Spleen (tissue), 11 donors: ENCODE results near the gene FAM53B. TPM values are rescaled to one million over a fixed set of nuclear protein-coding genes. Genes with fewer than 3 reads are reported as not detected.

Experiments
- DNase-seq: peaks from one replicate; pipeline ENCODE4 v3.0.0-alpha.2; 2020
- H3K27ac ChIP-seq, 8 donors: fragments of 200-600 bp; sonication (generic) in 7 of 8; 1 replicate in 4 of 8; 2 replicates in 4 of 8; pipeline versions ENCODE4 v1.5.0 to v1.8.0; 2016 to 2021; ENCODE audit warnings: inconsistent platforms in 4 of 8, mild to moderate bottlenecking in 4 of 8, moderate library complexity in 1 of 8
- H3K27me3 ChIP-seq, 7 donors: fragments of 200-600 bp; sonication (generic) in 6 of 7; replicated peaks in 1 of 7; 1 replicate in 4 of 7; 2 replicates in 3 of 7; pipeline versions ENCODE4 v1.5.0 to v1.8.0; 2016 to 2021; ENCODE audit warnings: inconsistent platforms in 3 of 7, mild to moderate bottlenecking in 1 of 7
- H3K36me3 ChIP-seq, 6 donors: fragments of 200-600 bp; sonication (generic) in 5 of 6; 1 replicate in 4 of 6; 2 replicates in 2 of 6; pipeline versions ENCODE4 v1.5.0 to v1.8.0; 2016 to 2021; ENCODE audit warnings: inconsistent platforms in 2 of 6
- H3K4me1 ChIP-seq, 6 donors: fragments of 200-600 bp; sonication (generic) in 5 of 6; 1 replicate in 3 of 6; 2 replicates in 3 of 6; pipeline versions ENCODE4 v1.5.0 to v1.8.0; 2016 to 2021; ENCODE audit warnings: inconsistent platforms in 3 of 6
- H3K4me3 ChIP-seq, 8 donors: fragments of 200-600 bp; sonication (generic) in 7 of 8; 1 replicate in 4 of 8; 2 replicates in 4 of 8; pipeline versions ENCODE4 v1.5.0 to v1.8.0; 2016 to 2021; ENCODE audit warnings: inconsistent platforms in 4 of 8, mild to moderate bottlenecking in 4 of 8, moderate library complexity in 2 of 8
- H3K9me3 ChIP-seq, 8 donors: fragments of 200-600 bp; sonication (generic) in 7 of 8; 1 replicate in 4 of 8; 2 replicates in 4 of 8; pipeline versions ENCODE4 v1.5.0 to v1.8.0; 2016 to 2021; ENCODE audit warnings: inconsistent platforms in 4 of 8
- POLR2A ChIP-seq, 3 donors: fragments of 450-650 bp; IDR thresholded peaks; one replicate each; pipeline ENCODE4 v1.5.1; 2017; ENCODE audit warnings: antibody characterized with exemption in 3 of 3, mild to moderate bottlenecking in 1 of 3
- POLR2AphosphoS5 ChIP-seq, 3 donors: sonication (generic); formaldehyde crosslinking; IDR thresholded peaks; one replicate each; pipeline ENCODE4 v1.5.1; 2017; ENCODE audit warnings: antibody characterized with exemption in 3 of 3
- WGBS, 5 donors: extraction: QIAGEN DNeasy Blood & Tissue Kit in 3 of 5; methylation state at CpG; one replicate each; pipeline versions ENCODE4 v1.1.5 to v1.1.7; 2013 to 2018; 5-methylcytosine and 5-hydroxymethylcytosine counted together
- intact Hi-C: fragments of 100-400 bp; cut with DNase I; formaldehyde crosslinking; loops from one replicate; pipeline ENCODE4 v1.15.0; 2023; ENCODE audit warnings: low total_unique reads
- polyA plus RNA-seq, 3 donors: library from polyadenylated mRNA; stranded (reverse); fragments of 200-250 nt; gene quantifications; one replicate each; pipeline ENCODE4 v1.2.1, GENCODE V29; 2013
- total RNA-seq, 7 donors: library from RNA; depleted of rRNA in 3 of 7; stranded (reverse); fragments of >200 nt in 3 of 7; fragmentation: NEBNext Ultra II Directional in 4 of 7; extraction: Animal tissue kit (Norgen Biotek cat#: 25700) in 4 of 7; gene quantifications; one replicate each; pipeline versions ENCODE4 v1.1.0 to v1.2.1, GENCODE V29; 2016 to 2021
- TF ChIP-seq, protein P1 (sequence below), 11 experiments: fragments of 200-600 bp in 7 of 11; fragments of 450-650 bp in 4 of 11; sonication (generic) in 4 of 11; IDR thresholded peaks in 8 of 11; conservative IDR thresholded peaks in 3 of 11; 1 replicate in 7 of 11; 2 replicates in 4 of 11; pipeline versions ENCODE4 v1.4.0 to v1.8.0; 2016 to 2021; ENCODE audit warnings: antibody characterized with exemption in 11 of 11, inconsistent platforms in 4 of 11, mild to moderate bottlenecking in 1 of 11
- donor health status: healthy with polysubstance abuse.
- donor health status: DM: no; HTN: no; CAD: no; lungs with moderate emphysema.
- donor health status: DM: no; HTN: no; CAD: no.
- donor health status: Bipolar disorder and iron deficiency.
- donor health status: healthy.
- donor health status: DM: no; HTN: no; CAD: no.
- donor health status: DM: yes; HTN: yes; CAD: no.

Gene FAM53B
- total and polyA plus RNA-seq, 10 donors, result 13.3 to 94.0 (median 56.2) TPM

DNA sequence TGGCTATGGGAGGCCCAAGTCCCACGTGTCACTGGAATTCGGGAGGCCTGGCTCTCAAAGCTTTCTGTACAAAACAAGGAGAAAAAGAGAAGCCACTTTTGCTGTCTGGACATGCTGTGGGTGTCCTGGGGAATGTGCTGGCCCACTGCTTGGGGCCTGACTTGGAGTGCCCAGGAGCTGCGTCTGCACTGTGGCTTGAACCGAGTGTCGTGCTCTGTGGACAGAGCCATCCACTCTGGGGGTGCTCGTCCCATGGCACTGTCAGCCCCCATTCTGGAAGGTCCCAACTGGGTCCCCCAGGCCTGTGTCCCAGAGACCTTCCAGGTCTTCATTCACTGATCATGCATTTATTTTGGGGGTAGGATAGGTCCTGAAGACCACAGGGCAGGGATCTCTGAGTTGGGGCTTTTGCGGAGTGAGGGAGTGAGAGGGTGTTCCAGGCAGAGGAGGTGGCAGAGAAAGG is 144.6 kb downstream of the FAM53B start:
- 76 to 96% (median 91%) methylated on average over 2 to 7 of the region's 7 CpGs for whole genome bisulfite sequencing, 5 donors
- peak; percentile 66 for DNase-seq
- TF ChIP-seq, protein P1, sequence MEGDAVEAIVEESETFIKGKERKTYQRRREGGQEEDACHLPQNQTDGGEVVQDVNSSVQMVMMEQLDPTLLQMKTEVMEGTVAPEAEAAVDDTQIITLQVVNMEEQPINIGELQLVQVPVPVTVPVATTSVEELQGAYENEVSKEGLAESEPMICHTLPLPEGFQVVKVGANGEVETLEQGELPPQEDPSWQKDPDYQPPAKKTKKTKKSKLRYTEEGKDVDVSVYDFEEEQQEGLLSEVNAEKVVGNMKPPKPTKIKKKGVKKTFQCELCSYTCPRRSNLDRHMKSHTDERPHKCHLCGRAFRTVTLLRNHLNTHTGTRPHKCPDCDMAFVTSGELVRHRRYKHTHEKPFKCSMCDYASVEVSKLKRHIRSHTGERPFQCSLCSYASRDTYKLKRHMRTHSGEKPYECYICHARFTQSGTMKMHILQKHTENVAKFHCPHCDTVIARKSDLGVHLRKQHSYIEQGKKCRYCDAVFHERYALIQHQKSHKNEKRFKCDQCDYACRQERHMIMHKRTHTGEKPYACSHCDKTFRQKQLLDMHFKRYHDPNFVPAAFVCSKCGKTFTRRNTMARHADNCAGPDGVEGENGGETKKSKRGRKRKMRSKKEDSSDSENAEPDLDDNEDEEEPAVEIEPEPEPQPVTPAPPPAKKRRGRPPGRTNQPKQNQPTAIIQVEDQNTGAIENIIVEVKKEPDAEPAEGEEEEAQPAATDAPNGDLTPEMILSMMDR (IDR thresholded peaks at IDR 0.05 in 8 of 11, conservative IDR thresholded peaks at IDR 0.05 in 3 of 11), result no peak
- TF ChIP-seq POLR2A (IDR thresholded peaks at IDR 0.05), result no peak
- peak in 1 of 3 donors; percentile 2 for TF ChIP-seq POLR2AphosphoS5 (IDR thresholded peaks at IDR 0.05)
- no peaks in the 10 kb centered on the region for H3K27me3 ChIP-seq
- no peaks in the 10 kb centered on the region for H3K36me3 ChIP-seq
- intact Hi-C loops, result no loop called here
- H3K9me3 ChIP-seq, result no peaks in the 10 kb centered on the region
- H3K27ac ChIP-seq, result peak overlapping the region in 1 of 8 donors; percentile 86
- no peak overlapping the region for H3K4me3 ChIP-seq
- H3K4me1 ChIP-seq, result peaks cover 3 to 85% (median 46%) of the 10 kb centered on the region in 6 donors

DNA sequence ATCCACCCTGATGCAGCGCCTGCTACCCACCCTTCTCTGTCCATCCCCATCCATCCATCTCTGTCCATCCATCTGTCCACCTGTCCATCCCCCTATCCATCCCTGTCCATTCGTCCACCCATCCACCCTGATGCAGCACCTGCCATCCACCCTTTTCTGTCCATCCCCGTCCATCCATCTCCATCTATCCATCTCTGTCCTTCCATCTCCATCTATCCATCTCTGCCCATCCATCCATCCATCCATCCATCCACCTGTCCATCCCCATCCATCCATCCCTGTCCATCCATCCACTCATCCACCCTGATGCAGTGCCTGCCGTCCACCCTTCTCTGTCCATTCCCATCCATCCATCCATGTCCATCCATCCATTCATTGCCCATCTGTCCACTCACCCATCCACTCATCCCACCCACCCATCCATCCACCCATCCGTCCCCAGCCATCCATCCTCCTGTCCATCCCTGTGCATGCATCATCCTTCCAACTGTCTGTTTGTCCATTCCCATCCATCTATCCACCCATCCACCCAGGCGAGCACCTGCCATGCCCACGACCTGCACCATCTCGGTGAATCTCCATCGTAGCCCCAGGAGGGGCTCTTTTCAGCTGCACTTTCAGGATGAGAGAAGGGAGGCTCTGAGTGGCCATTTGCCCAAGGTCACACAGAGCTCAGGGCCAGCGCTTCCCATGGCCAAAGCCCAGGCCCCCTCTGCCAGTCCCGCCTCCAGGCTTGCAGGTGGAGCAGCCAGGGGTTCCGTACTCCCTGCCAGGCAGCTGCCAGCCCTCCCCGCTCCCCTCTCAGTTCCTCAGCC is 145.2 kb downstream of the FAM53B start:
- Histone ChIP-seq H3K27me3 (no peaks in the 10 kb centered on the region), H3K27ac (no peak overlapping the region), H3K9me3 (no peaks in the 10 kb centered on the region), H3K36me3 (no peaks in the 10 kb centered on the region), H3K4me1 (peaks cover 3 to 79% (median 40%) of the 10 kb centered on the region in 6 donors), H3K4me3 (no peak overlapping the region)
- DNase-seq, result peak; percentile 47
- peak in 1 of 3 donors; percentile 7 for TF ChIP-seq POLR2AphosphoS5 (IDR thresholded peaks at IDR 0.05)
- TF ChIP-seq, protein P1 (IDR thresholded peaks at IDR 0.05 in 8 of 11, conservative IDR thresholded peaks at IDR 0.05 in 3 of 11), result no peak
- intact Hi-C loops, result no loop called here
- WGBS, 5 donors, result 83 to 91% (median 89%) methylated on average over 13 of the region's 13 CpGs

DNA sequence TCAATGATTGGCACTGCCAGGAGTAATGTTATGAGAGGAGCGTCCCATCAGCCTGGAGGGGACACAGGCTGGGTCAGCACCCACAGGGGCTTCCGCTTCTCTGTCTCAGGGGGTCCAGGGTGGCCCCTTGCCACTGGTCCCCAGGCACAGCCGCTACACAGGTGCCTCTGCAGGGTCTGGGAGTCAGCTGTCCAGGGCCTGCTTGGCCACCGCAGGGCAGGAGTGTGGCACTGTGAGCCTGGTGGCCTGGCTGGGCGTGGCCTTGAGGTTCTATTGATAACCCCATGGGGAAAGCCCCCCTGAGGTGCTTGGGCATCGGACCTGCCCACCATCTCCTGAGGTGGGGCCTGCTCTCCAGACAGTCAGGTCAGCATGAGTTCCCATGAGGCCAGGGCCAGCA is 146.0 kb downstream of the FAM53B start:
- H3K36me3 ChIP-seq, result no peaks in the 10 kb centered on the region

DNA sequence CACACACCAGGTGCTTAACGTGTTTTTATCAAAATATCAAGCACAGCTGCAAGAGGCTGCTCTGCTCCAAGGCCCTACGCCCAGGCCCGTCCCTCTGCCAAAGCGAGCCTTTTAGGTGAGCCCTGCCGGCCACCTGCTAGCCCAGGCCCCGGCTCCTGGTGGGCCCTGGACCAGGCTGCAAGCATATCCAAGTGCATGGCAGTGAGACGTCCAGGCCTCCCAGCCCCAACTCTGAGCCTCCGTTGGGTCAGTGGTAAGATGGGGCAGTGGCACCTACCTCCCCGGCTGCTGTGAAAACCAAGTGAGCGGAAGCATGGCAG is 146.4 kb downstream of the FAM53B start:
- H3K9me3 ChIP-seq, result no peaks in the 10 kb centered on the region
- peaks cover under 1 to 67% (median 28%) of the 10 kb centered on the region in 6 donors for H3K4me1 ChIP-seq
- peak; percentile 74 for DNase-seq
- H3K36me3 ChIP-seq, result no peaks in the 10 kb centered on the region
- TF ChIP-seq POLR2A (IDR thresholded peaks at IDR 0.05), result no peak
- TF ChIP-seq, protein P1 (IDR thresholded peaks at IDR 0.05 in 8 of 11, conservative IDR thresholded peaks at IDR 0.05 in 3 of 11), result no peak
- no peak overlapping the region for H3K27ac ChIP-seq
- intact Hi-C loops, result no loop called here
- WGBS, 5 donors, result 69 to 89% (median 83%) methylated on average over 5 to 10 of the region's 10 CpGs
- H3K27me3 ChIP-seq, result no peaks in the 10 kb centered on the region
- no peak overlapping the region for H3K4me3 ChIP-seq

More for the DNA sequence above, 146.0 kb downstream of the FAM53B start:
- H3K27ac ChIP-seq, result no peak overlapping the region
- no peaks in the 10 kb centered on the region for H3K9me3 ChIP-seq
- peaks cover 3 to 71% (median 32%) of the 10 kb centered on the region in 6 donors for H3K4me1 ChIP-seq
- 60 to 92% (median 67%) methylated on average over 1 to 6 of the region's 6 CpGs for WGBS, 5 donors
- intact Hi-C loops, result no loop called here
- no peak overlapping the region for H3K4me3 ChIP-seq
- H3K27me3 ChIP-seq, result no peaks in the 10 kb centered on the region
- DNase-seq, result peak; percentile 75
- TF ChIP-seq, protein P1 (IDR thresholded peaks at IDR 0.05 in 8 of 11, conservative IDR thresholded peaks at IDR 0.05 in 3 of 11), result no peak
- no peak for TF ChIP-seq POLR2AphosphoS5 (IDR thresholded peaks at IDR 0.05)
- no peak for TF ChIP-seq POLR2A (IDR thresholded peaks at IDR 0.05)
